UCSD-AML1 (cell line): Measurements from ENCODE around the gene MARCHF9.

Experiments used
- DNase-seq: peaks from one replicate; lab custom pipeline; 2025; ENCODE audit not compliant: unreplicated experiment; lab: John Stamatoyannopoulos, UW

MARCHF9 gene

GRCh38 chr12:57724003-57724935 lies 30.6 kb upstream of the MARCHF9 start:
- no peak for DNase-seq

- no peak for DNase-seq
Observed at GRCh38 chr12:57724936-57725740, 29.8 kb upstream of the MARCHF9 start.

GRCh38 chr12:57725851-57726150 lies 29.1 kb upstream of the MARCHF9 start:
- no peak for DNase-seq

DNA sequence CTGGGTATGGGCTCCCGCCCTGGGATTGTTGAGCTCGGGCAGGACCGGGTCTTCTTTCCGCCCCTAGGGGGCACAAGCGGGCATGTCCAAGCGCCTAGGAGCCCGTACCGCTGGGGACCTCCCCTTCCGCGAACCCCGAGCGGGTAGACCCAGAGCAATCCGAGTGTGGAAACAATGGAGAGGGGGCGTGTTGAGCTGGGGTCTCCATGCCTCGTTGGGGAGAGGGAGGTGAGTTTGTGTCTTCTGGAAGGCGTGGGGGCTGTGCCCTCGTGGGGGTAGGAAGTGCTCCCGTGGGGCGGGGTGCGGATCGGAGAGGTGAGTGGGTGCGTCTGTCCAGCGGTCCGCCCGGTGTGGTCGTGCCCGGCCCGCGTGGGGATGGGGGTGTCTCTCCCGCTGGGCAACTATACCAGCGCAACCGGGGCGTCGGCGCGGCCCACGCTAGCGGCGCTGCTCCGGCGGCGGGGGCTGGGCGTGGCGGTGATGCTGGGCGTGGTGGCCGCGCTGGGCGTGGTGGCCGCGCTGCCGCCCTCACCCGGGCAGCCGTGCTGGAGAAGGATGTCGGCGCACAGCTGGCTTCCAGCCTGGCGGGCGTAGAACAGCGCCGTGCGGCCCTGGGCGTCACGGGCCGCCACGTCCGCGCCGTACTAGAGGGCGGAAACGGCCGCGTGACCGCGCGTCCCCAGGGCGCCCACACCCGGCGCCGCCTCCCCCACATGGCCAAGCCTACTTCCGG lies 28.6 kb upstream of the MARCHF9 start:
- DNase-seq = no peak

GRCh38 chr12:57726884-57727757 lies 27.8 kb upstream of the MARCHF9 start:
- DNase-seq = no peak

DNA sequence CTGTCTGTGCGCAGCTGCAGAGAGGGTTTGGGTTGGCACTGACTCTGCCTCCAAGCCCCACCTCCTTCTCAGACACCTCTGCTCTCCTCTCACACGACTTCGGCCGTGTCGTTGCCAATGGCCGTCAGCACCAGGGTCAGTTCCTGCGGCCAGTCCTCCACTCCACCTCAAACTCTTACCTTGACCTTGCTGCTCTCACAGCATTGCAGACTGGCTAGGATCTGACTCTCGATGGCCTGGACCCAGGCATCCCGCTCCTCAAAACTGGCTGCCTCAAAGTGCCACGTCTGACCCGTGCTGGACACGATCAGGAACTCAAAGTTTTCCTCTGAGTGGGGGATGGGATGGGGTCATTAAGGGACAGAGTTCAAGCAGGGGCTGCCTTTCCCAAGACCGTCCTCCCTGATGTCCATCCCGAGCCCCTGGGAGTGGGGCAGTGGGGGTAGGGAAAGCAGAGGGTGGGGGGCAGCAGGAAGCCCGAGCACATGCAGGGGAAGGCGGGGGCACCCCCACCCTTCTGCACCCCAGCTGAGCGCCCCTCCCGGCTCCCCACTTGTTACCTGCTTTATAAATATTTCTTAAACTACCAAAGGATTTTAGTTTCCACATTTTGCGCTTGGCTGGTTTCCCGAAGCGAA lies 27.0 kb upstream of the MARCHF9 start:
- no peak for DNase-seq

DNA sequence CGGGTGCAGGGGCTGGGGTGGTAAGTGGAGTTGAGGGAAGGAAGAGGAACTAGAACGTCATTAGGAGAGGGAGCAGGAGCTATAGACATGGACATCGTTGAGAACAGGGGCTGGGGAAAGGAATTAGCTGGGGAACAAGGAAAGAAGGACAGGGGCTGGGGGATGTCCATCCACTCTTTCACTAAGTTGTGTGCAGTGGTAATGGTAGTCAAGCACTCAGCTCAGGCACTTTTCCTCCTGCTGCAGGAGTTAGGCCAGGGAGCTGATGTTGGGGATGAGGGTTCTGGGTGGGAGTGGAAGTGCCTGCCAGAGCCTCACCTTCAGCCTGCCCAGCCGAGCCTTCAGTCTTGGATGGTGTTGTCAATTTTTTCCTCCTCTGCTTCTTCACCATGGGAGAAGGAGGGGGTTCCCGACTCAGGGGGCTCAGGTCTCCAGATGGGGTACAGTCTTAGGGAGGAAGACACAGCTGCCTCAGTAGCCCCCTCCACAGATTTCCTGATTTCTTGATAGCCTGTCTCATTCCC lies 25.5 kb upstream of the MARCHF9 start:
- no peak for DNase-seq

- no peak for DNase-seq
Observed at GRCh38 chr12:57730336-57731067, 24.4 kb upstream of the MARCHF9 start.

DNA sequence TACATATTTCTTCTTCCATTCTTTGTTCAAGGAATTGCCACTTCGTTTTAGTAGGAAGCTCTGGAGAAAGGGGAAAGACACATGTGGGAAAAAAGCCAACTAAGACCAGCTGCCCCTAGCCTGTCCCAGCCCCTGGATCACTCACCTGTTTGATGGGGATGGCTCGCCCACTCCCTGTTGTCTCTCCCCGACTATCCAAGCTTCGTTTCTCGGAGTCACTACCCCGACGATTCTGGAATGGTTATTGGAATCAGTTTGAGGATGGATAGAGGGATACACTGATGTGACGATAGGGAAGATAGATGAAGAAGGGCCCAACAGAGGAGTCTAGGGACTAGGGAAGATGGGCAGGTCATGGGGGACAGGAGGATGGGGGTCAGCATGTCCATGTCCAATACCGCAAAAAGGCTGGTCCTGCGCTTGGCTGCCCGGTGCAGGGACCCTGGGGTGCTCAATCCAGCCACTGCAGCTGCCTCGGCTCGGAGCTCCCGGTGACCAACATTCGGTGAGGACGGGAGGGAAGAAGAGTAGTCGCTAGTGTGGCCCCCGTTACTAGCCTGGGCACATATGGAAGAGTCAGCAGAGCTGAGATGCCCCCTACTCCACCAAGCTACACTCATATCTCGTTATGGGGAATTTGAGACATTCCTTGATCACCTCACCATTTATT lies 23.4 kb upstream of the MARCHF9 start:
- no peak for DNase-seq

GRCh38 chr12:57732270-57732669 lies 22.6 kb upstream of the MARCHF9 start:
- no peak for DNase-seq

DNA sequence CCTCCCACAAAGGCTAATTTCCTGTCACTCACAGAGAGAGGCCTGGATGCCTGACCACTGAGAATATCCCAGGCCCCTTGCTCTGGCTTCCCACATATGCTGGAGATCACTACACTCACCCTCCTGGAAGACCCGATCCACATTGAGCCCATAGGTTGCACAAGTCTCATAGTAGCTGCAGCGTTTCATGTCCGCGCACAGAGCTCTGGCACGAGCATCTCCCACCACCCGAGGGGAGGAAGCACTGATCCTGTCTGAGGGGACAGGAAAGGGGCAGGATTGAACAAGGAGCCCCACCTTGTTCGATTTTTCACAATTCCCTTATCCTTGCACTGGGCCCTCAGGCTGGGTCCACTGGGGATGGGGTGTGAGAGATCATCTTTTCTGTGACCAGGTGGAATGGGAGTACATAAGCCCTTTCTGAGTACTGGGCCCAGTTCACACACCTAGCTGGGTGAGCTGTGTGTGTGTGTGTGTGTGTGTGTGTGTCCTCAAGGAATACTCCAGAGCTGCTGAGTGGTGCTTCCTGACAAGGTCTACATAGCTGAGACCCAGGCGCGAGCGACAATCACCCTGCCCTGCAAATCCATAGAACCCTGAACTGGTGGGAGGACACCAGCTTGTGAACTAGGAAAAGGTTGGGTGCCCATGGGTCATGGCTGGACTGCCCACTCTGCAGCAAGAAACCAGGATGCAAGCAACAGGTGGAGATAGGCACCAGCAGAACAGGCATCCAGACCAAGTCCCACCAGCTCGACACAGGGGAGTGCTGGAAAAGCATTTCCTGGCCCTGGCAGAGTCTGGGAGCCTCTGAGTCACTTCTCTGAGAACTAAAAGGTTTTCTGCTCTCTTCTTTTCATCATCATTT lies 21.9 kb upstream of the MARCHF9 start:
- no peak for DNase-seq

DNA sequence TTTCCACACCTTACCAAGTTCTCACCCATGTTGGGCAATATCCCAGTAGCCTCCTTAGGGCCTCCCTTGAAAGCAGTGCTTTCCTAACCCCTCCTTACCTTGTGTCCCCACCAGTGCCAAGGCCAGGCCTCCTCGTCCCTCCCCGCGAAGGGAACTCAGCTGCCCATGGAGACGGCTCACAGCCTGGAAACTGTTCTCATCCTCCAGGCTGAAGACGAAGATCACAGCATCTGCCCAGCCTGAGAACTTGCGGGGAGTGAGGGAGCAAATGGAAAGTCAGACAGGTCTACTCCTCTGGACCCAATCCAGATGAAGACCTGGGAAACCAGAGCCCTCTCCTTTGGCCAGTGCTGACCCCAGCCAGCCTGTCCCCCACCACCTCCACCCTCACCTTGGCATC lies 21.0 kb upstream of the MARCHF9 start:
- DNase-seq = no peak

DNA sequence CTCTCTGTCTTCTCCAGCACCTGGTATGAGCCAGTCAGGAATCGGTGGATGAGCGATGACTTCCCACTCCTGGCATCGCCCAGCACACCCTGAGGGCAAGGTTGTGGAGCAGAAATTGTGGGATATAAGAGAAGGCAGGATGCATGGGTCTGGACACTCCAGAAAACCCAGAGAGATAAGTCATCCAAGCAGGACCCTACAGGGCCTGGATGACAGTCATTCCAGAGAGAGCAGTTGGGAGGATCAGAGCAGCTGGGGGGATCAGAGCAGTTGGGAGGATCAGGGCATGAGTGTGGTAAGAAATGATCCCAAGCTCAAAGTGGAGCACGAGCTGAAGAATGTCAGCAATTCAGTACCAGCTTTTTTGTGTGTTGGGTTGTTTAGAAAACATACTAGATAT lies 20.3 kb upstream of the MARCHF9 start:
- no peak for DNase-seq

- DNase-seq = no peak
Observed at GRCh38 chr12:57735198-57735855, 19.6 kb upstream of the MARCHF9 start.

GRCh38 chr12:57735952-57736740 lies 18.8 kb upstream of the MARCHF9 start:
- DNase-seq = no peak

DNA sequence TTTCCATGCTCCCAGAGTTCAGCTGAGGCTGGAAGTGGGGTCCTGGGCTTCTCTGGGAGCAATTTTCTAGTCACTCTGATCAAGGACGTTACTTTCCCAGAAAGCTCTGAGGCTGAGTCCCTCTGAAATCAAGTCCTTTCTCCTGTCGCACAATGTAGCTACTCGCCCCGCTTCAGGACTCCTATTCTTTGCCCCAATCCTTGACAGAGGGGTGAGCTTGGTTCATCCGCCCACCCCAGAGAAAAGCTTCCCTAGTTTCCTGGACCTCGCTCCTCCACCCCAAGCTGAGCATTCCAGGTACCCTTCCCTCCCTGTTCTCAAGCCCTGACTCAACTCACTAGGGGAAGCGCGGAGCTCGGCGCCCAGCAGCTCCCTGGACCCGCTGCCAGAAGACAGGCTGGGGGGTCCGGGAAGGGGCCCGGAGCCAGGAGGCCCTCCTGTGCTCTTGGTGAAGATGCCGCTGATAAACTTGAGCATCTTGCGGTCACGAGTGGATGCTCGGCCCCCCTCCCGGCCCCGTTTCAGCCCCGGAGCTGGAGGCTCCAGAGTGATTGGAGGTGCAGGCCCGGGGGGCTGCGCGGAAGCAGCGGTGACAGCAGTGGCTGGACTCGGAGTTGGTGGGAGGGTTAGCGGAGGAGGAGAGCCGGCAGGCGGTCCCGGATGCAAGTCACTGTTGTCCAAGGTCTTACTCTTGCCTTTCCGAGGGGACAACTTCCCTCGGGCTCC lies 18.0 kb upstream of the MARCHF9 start:
- DNase-seq = no peak
